Neural cell (in vitro differentiated cells): Measurements from ENCODE around the gene CHN1. TPM values are rescaled to one million over a fixed set of nuclear protein-coding genes. Genes with fewer than 3 reads are reported as not detected.

Experiments used
- H2AFZ ChIP-seq: fragments of 200-600, 300-800 bp; sonication (generic), shearing (Covaris generic); 2 replicates; pipeline ENCODE4 v1.6.0; 2014; ENCODE audit warnings: low read depth, mild to moderate bottlenecking, antibody characterized with exemption, low read length, moderate library complexity
- H3F3A ChIP-seq: fragments of 200-600 bp; shearing (Covaris generic); 2 replicates; pipeline ENCODE4 v1.6.1; 2016; ENCODE audit warnings: mild to moderate bottlenecking, moderate library complexity, mixed read lengths, antibody characterized with exemption, low read length; ENCODE audit not compliant: insufficient read depth, poor library complexity, severe bottlenecking
- H3K27ac ChIP-seq: fragments of 200-600, 300-800 bp; sonication (generic), shearing (Covaris generic); 2 replicates; pipeline ENCODE4 v1.5.1; 2014; ENCODE audit warnings: mild to moderate bottlenecking, low read length, moderate library complexity
- H3K27me3 ChIP-seq: fragments of 300-800, 200-600 bp; sonication (generic), shearing (Covaris generic); 2 replicates; pipeline ENCODE4 v1.6.0; 2014; ENCODE audit warnings: mild to moderate bottlenecking, low read depth, low read length, moderate library complexity; ENCODE audit not compliant: insufficient read depth
- H3K36me3 ChIP-seq: fragments of 300-800, 200-600 bp; sonication (generic), shearing (Covaris generic); 2 replicates; pipeline ENCODE4 v1.5.1; 2014; ENCODE audit warnings: mild to moderate bottlenecking, antibody characterized with exemption, low read length, moderate library complexity; ENCODE audit not compliant: insufficient read depth
- H3K4me2 ChIP-seq: fragments of 300-800, 200-600 bp; sonication (generic), shearing (Covaris generic); 2 replicates; pipeline ENCODE4 v1.6.0; 2014; ENCODE audit warnings: mild to moderate bottlenecking, low read length
- H3K4me3 ChIP-seq: fragments of 300-800, 200-600 bp; sonication (generic), shearing (Covaris generic); 2 replicates; pipeline ENCODE4 v1.5.1; 2014; ENCODE audit warnings: mild to moderate bottlenecking, low read length, moderate library complexity
- H3K79me2 ChIP-seq: fragments of 200-600 bp; shearing (Covaris generic); replicated peaks from 2 replicates; pipeline ENCODE4 v1.6.0; 2014; ENCODE audit warnings: mild to moderate bottlenecking, low read length, moderate library complexity; ENCODE audit not compliant: insufficient read depth
- H3K9ac ChIP-seq: fragments of 300-800, 200-600 bp; sonication (generic), shearing (Covaris generic); 2 replicates; pipeline ENCODE4 v1.6.1; 2016; ENCODE audit warnings: mild to moderate bottlenecking, low read length, mixed read lengths
- H3K9me2 ChIP-seq: fragments of 200-600 bp; shearing (Covaris generic); 2 replicates; pipeline ENCODE4 v1.6.1; 2016; ENCODE audit warnings: mild to moderate bottlenecking, low read length, mixed read lengths; ENCODE audit not compliant: insufficient read depth
- H3K9me3 ChIP-seq: fragments of 200-600, 300-800 bp; sonication (generic), shearing (Covaris generic); 2 replicates; pipeline ENCODE4 v1.6.1; 2016; ENCODE audit warnings: mild to moderate bottlenecking, mixed run types, low read length, moderate library complexity, mixed read lengths
- H4K20me1 ChIP-seq: fragments of 200-600 bp; shearing (Covaris generic); 2 replicates; pipeline ENCODE4 v1.6.1; 2016; ENCODE audit warnings: mild to moderate bottlenecking, mixed run types; ENCODE audit not compliant: insufficient read depth
- CTCF ChIP-seq: fragments of 450-650 bp; IDR thresholded peaks from 2 replicates; pipeline ENCODE4 v1.5.1; 2014; ENCODE audit warnings: antibody characterized with exemption, mild to moderate bottlenecking, moderate library complexity; ENCODE audit not compliant: poor library complexity, severe bottlenecking
- EP300 ChIP-seq: fragments of 450-650 bp; conservative IDR thresholded peaks from 2 replicates; pipeline ENCODE4 v1.6.1; 2014; ENCODE audit warnings: antibody characterized with exemption, mild to moderate bottlenecking, moderate library complexity; ENCODE audit not compliant: poor library complexity, severe bottlenecking
- EZH2 ChIP-seq: fragments of 200-600, 300-800 bp; shearing (Covaris generic), sonication (generic); IDR thresholded peaks from 2 replicates; pipeline ENCODE4 v1.6.1; 2014; ENCODE audit warnings: antibody characterized with exemption, low read length, borderline replicate concordance, mild to moderate bottlenecking; ENCODE audit not compliant: insufficient read depth, poor library complexity, severe bottlenecking
- MXI1 ChIP-seq: fragments of 450-650 bp; conservative IDR thresholded peaks from 2 replicates; pipeline ENCODE4 v1.6.1; 2014; ENCODE audit warnings: antibody characterized with exemption, mild to moderate bottlenecking; ENCODE audit not compliant: poor library complexity, severe bottlenecking
- POLR2AphosphoS5 ChIP-seq: IDR thresholded peaks from 2 replicates; pipeline ENCODE4 v1.6.1; 2012
- RAD21 ChIP-seq: fragments of 450-650 bp; conservative IDR thresholded peaks from 2 replicates; pipeline ENCODE4 v1.6.1; 2014; ENCODE audit warnings: antibody characterized with exemption, mild to moderate bottlenecking, moderate library complexity
- SMC3 ChIP-seq: fragments of 450-650 bp; conservative IDR thresholded peaks from 2 replicates; pipeline ENCODE4 v1.6.1; 2014; ENCODE audit warnings: antibody characterized with exemption, mild to moderate bottlenecking, moderate library complexity; ENCODE audit not compliant: poor library complexity
- TAF1 ChIP-seq: IDR thresholded peaks from 2 replicates; pipeline ENCODE4 v1.6.1; 2012; ENCODE audit warnings: low read depth
- polyA plus RNA-seq: library from polyadenylated mRNA; depleted of rRNA; stranded (reverse); fragments of >200 nt; gene quantifications from 2 replicates; pipeline ENCODE4 v1.2.3, GENCODE V29; 2014
- TF ChIP-seq, protein P1 (sequence below): IDR thresholded peaks from 2 replicates; pipeline ENCODE4 v1.6.1; 2012; ENCODE audit warnings: borderline replicate concordance

The CHN1 gene
- polyA plus RNA-seq, 1 donor from 2014 or later = 133 TPM

GRCh38 chr2:174893018-174893417, 112.2 kb downstream of the CHN1 start:
- no peak for TF ChIP-seq TAF1
- TF ChIP-seq POLR2AphosphoS5 = no peak
- no peak for TF ChIP-seq CTCF
- TF ChIP-seq SMC3 = no peak
- no peak for TF ChIP-seq MXI1
- no peak for TF ChIP-seq RAD21
- TF ChIP-seq EP300 = no peak
- H3K79me2 ChIP-seq = peaks cover 6% of the 10 kb centered on the region
- no peak overlapping the region for H3K4me2 ChIP-seq
- no peaks in the 10 kb centered on the region for H4K20me1 ChIP-seq
- H3K27ac ChIP-seq = no peak overlapping the region
- H3K9me2 ChIP-seq = no peaks in the 10 kb centered on the region
- H3K9me3 ChIP-seq = peaks cover 2% of the 10 kb centered on the region
- no peaks in the 10 kb centered on the region for H3K36me3 ChIP-seq
- no peak overlapping the region for H2AFZ ChIP-seq
- H3K27me3 ChIP-seq = no peaks in the 10 kb centered on the region
- H3K9ac ChIP-seq = no peak overlapping the region
- H3F3A ChIP-seq = no peaks in the 10 kb centered on the region
- no peak overlapping the region for H3K4me3 ChIP-seq

DNA sequence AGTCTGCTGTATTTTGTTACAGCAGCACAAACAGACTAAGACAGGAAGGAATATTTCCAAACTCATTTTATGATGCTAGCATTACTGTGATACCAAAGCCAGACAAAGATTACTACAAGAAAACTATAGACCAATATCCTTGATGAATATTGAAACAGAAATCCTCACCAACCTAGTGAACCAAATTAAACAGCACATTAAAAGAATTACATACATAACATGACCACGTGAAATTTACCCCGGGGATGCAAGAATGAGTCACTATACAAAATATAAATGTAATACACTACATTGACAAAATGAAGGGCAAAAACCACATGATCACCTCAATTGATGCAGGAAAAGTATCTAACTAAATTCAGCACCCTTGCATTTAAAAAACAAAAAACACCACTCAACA, 112.6 kb downstream of the CHN1 start:
- H3K9me2 ChIP-seq = no peaks in the 10 kb centered on the region
- no peak overlapping the region for H3K4me3 ChIP-seq
- H3K79me2 ChIP-seq = peaks cover 6% of the 10 kb centered on the region
- TF ChIP-seq EP300 = no peak
- no peak for TF ChIP-seq TAF1
- no peak for TF ChIP-seq SMC3
- no peak for TF ChIP-seq RAD21
- no peak for TF ChIP-seq MXI1
- no peak for TF ChIP-seq EZH2
- TF ChIP-seq, protein P1, sequence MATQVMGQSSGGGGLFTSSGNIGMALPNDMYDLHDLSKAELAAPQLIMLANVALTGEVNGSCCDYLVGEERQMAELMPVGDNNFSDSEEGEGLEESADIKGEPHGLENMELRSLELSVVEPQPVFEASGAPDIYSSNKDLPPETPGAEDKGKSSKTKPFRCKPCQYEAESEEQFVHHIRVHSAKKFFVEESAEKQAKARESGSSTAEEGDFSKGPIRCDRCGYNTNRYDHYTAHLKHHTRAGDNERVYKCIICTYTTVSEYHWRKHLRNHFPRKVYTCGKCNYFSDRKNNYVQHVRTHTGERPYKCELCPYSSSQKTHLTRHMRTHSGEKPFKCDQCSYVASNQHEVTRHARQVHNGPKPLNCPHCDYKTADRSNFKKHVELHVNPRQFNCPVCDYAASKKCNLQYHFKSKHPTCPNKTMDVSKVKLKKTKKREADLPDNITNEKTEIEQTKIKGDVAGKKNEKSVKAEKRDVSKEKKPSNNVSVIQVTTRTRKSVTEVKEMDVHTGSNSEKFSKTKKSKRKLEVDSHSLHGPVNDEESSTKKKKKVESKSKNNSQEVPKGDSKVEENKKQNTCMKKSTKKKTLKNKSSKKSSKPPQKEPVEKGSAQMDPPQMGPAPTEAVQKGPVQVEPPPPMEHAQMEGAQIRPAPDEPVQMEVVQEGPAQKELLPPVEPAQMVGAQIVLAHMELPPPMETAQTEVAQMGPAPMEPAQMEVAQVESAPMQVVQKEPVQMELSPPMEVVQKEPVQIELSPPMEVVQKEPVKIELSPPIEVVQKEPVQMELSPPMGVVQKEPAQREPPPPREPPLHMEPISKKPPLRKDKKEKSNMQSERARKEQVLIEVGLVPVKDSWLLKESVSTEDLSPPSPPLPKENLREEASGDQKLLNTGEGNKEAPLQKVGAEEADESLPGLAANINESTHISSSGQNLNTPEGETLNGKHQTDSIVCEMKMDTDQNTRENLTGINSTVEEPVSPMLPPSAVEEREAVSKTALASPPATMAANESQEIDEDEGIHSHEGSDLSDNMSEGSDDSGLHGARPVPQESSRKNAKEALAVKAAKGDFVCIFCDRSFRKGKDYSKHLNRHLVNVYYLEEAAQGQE = no peak
- no peak for TF ChIP-seq CTCF
- TF ChIP-seq POLR2AphosphoS5 = no peak
- H4K20me1 ChIP-seq = no peaks in the 10 kb centered on the region
- H3K27me3 ChIP-seq = no peaks in the 10 kb centered on the region
- H3K27ac ChIP-seq = no peak overlapping the region
- no peak overlapping the region for H3K4me2 ChIP-seq
- no peak overlapping the region for H2AFZ ChIP-seq
- no peaks in the 10 kb centered on the region for H3K36me3 ChIP-seq
- H3K9me3 ChIP-seq = peaks cover 2% of the 10 kb centered on the region
- no peak overlapping the region for H3K9ac ChIP-seq
- no peaks in the 10 kb centered on the region for H3F3A ChIP-seq
